Measurements from ENCODE around the gene CXXC1. TPM values are rescaled to one million over a fixed set of nuclear protein-coding genes. Genes with fewer than 3 reads are reported as not detected.

The CXXC1 gene
- total RNA-seq, 1 donor from 2014 or later, result 78.6 TPM

DNA sequence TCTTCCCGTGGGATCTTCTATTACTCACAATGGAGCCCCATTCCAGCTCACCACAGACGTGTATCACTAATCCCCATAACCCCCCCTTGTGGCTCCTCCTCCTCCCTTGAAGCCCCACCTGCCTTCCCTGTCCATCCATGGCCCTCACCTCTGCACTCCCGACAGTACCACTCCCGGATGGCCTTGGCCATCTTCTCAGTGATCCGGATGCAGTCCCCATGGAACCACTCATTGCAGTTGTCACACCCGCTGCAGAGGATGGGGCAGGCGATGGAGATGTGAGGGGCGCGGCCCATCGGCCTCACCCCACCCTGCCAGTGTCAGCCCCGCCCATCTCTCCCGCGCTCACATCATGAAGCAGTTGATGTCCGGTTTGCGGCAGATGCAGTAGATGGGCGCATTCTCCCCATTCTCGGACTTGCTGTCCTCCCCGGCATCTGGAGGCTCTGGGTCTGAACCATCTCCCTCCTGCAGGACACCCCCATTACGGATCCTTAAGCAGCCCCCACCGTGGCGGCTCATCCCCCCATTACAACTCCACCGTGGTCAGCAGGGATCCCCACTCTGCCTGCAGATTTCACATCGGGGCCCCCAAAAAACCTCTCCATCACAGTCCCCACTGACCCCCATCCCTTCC is 983 bp downstream of the CXXC1 start:
- H3K4me1 ChIP-seq, result peaks cover 16% of the 10 kb centered on the region
- intact Hi-C loops (cut with DNase I), result no loop called here

GRCh38 chr18:50285631-50286321 is 1.7 kb downstream of the CXXC1 start:
- Histone ChIP-seq H3K27ac (no peak overlapping the region), H3K9me3 (no peaks in the 10 kb centered on the region), H3K27me3 (no peaks in the 10 kb centered on the region), H3K4me3 (no peak overlapping the region), H3K36me3 (peaks cover 0 to 34% of the 10 kb centered on the region in 2 donors), H3K4me1 (peaks cover 18% of the 10 kb centered on the region)
- no peak for TF ChIP-seq POLR2A (IDR thresholded peaks at IDR 0.05)
- no peak for TF ChIP-seq POLR2AphosphoS5 (IDR thresholded peaks at IDR 0.05; ENCODE audit: insufficient read depth in 1 of 2, low read depth in 1 of 2)
- TF ChIP-seq, protein P1, sequence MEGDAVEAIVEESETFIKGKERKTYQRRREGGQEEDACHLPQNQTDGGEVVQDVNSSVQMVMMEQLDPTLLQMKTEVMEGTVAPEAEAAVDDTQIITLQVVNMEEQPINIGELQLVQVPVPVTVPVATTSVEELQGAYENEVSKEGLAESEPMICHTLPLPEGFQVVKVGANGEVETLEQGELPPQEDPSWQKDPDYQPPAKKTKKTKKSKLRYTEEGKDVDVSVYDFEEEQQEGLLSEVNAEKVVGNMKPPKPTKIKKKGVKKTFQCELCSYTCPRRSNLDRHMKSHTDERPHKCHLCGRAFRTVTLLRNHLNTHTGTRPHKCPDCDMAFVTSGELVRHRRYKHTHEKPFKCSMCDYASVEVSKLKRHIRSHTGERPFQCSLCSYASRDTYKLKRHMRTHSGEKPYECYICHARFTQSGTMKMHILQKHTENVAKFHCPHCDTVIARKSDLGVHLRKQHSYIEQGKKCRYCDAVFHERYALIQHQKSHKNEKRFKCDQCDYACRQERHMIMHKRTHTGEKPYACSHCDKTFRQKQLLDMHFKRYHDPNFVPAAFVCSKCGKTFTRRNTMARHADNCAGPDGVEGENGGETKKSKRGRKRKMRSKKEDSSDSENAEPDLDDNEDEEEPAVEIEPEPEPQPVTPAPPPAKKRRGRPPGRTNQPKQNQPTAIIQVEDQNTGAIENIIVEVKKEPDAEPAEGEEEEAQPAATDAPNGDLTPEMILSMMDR (IDR thresholded peaks at IDR 0.05), result no peak
- DNase-seq (ENCODE audit: extremely low spot score in 2 of 2), result no peak
- intact Hi-C loops (cut with DNase I), result no loop called here

More for the DNA sequence above, 983 bp downstream of the CXXC1 start:
- Histone ChIP-seq H3K36me3 (peaks cover 0 to 34% of the 10 kb centered on the region in 2 donors), H3K4me3 (peak overlapping the region; percentile 65 to 78), H3K9me3 (no peaks in the 10 kb centered on the region), H3K27me3 (no peaks in the 10 kb centered on the region), H3K27ac (peak overlapping the region; percentile 89)
- DNase-seq (ENCODE audit: extremely low spot score in 2 of 2), result no peak
- TF ChIP-seq, protein P1 (IDR thresholded peaks at IDR 0.05), result no peak
- TF ChIP-seq POLR2A (IDR thresholded peaks at IDR 0.05), result no peak
- no peak for TF ChIP-seq POLR2AphosphoS5 (IDR thresholded peaks at IDR 0.05; ENCODE audit: insufficient read depth in 1 of 2, low read depth in 1 of 2)

DNA sequence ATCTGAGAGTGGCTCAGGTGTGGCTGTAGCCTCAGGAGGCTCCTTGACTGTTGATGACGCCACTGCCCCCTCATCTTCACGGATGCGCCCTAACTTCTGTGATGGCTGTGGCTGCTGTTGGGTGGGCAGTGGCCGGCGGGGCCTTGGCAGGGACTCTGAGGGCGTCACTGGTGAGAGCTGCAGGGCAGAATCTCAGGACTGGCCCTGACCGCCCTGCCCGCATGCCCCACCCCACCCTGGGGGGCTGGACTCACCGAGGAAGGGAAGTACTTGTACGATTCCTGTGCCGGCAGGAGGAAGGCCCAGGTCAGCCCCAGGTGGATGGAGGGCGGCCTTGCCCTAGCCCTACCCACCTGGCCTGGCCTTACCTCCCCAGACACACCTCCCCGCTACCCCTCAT is 2.4 kb downstream of the CXXC1 start:
- intact Hi-C loops (cut with DNase I), result no loop called here
- H3K27ac ChIP-seq, result no peak overlapping the region
- peak in 1 of 2 donors; percentile 83 for DNase-seq (ENCODE audit: extremely low spot score in 2 of 2)
- no peak for TF ChIP-seq POLR2A (IDR thresholded peaks at IDR 0.05)
- TF ChIP-seq POLR2AphosphoS5 (IDR thresholded peaks at IDR 0.05; ENCODE audit: insufficient read depth in 1 of 2, low read depth in 1 of 2), result no peak
- TF ChIP-seq, protein P1 (IDR thresholded peaks at IDR 0.05), result no peak
- H3K27me3 ChIP-seq, result no peaks in the 10 kb centered on the region
- no peaks in the 10 kb centered on the region for H3K9me3 ChIP-seq
- H3K36me3 ChIP-seq, result peaks cover 0 to 34% of the 10 kb centered on the region in 2 donors
- H3K4me3 ChIP-seq, result no peak overlapping the region
- peaks cover 25% of the 10 kb centered on the region for H3K4me1 ChIP-seq

DNA sequence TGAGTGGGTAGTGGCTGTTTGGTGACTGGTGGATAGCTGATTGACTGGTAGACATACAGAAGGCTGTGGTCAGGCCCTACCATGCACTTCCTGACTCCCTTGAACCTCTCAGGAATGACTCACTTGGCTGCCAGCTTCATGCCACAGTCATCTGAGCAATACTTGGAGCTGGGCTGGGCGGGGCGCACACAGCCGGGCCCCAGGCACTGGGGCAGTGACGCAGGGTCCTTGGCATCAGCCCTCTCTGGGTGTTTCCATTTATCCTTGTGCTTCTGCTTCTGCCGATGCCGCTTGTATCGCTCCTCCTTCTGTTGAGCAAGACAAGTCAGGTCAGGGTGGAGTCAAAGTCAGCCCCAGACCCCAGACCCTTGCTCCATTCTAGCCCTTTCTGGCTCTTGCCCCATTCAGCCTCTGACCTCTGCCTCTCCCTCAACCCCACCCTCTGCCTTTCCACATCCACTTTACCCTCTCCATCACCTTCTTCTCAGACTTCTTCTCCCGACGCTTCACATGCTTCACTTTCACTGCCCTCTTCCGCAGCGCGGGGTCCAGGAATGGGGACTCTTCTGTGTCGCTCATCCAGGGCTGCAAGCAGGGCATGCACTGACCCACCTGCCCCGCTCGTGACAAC is 3.1 kb downstream of the CXXC1 start:
- peak in 1 of 2 donors; percentile 75 for DNase-seq (ENCODE audit: extremely low spot score in 2 of 2)
- Histone ChIP-seq H3K4me3 (no peak overlapping the region), H3K27ac (no peak overlapping the region), H3K9me3 (no peaks in the 10 kb centered on the region), H3K36me3 (peaks cover 0 to 34% of the 10 kb centered on the region in 2 donors), H3K27me3 (no peaks in the 10 kb centered on the region), H3K4me1 (peaks cover 32% of the 10 kb centered on the region)
- TF ChIP-seq, protein P1 (IDR thresholded peaks at IDR 0.05), result no peak
- no peak for TF ChIP-seq POLR2AphosphoS5 (IDR thresholded peaks at IDR 0.05; ENCODE audit: insufficient read depth in 1 of 2, low read depth in 1 of 2)
- TF ChIP-seq POLR2A (IDR thresholded peaks at IDR 0.05), result no peak
- intact Hi-C loops (cut with DNase I), result no loop called here

Data from vagina (tissue), 2 donors.